HepG2 (cell line): Measurements from ENCODE around the gene PKP4. TPM values are rescaled to one million over a fixed set of nuclear protein-coding genes. Genes with fewer than 3 reads are reported as not detected.
A peak's percentile ranks its signal among the peaks of the same experiment; 100 is the strongest.

ENCODE experiments used
- ATF3 ChIP-seq: sonication (generic); formaldehyde crosslinking; IDR thresholded peaks from 2 replicates; pipeline ENCODE4 v1.4.0; 2020; ENCODE audit warnings: missing genetic modification reagents
- CSRNP2 ChIP-seq: sonication (generic); formaldehyde crosslinking; conservative IDR thresholded peaks from 2 replicates; pipeline ENCODE4 v1.8.0; 2022; ENCODE audit warnings: low read depth, missing genetic modification reagents
- MLLT10 ChIP-seq: sonication (generic); formaldehyde crosslinking; IDR thresholded peaks from 2 replicates; pipeline ENCODE4 v1.4.0; 2020; ENCODE audit warnings: missing genetic modification reagents
- NFYB ChIP-seq: sonication (generic); formaldehyde crosslinking; IDR thresholded peaks from 2 replicates; pipeline ENCODE4 v1.4.0; 2020; ENCODE audit warnings: missing genetic modification reagents
- ONECUT2 ChIP-seq: sonication (generic); formaldehyde crosslinking; IDR thresholded peaks from 2 replicates; pipeline ENCODE4 v1.4.0; 2020; ENCODE audit warnings: missing genetic modification reagents
- POLR2A ChIP-seq, 2 experiments: IDR thresholded peaks; 2 replicates each; pipeline ENCODE4 v1.6.1; 2011; ENCODE audit warnings: low read depth in 2 of 2, low read length in 2 of 2, mild to moderate bottlenecking in 1 of 2, moderate library complexity in 1 of 2; ENCODE audit not compliant: insufficient read depth in 1 of 2
- RFXANK ChIP-seq: IDR thresholded peaks from 2 replicates; pipeline ENCODE4 v1.6.1; 2016
- SALL2 ChIP-seq: sonication (generic); formaldehyde crosslinking; IDR thresholded peaks from 2 replicates; pipeline ENCODE4 v1.8.1; 2023; ENCODE audit warnings: mild to moderate bottlenecking, missing genetic modification reagents, inconsistent platforms
- ZBTB39 ChIP-seq: sonication (generic); formaldehyde crosslinking; IDR thresholded peaks from 2 replicates; pipeline ENCODE4 v1.5.0; 2020; ENCODE audit warnings: missing genetic modification reagents
- ZNF136 ChIP-seq: sonication (generic); formaldehyde crosslinking; IDR thresholded peaks from 2 replicates; pipeline ENCODE4 v1.8.1; 2022; ENCODE audit warnings: low read depth, mild to moderate bottlenecking, moderate library complexity, missing genetic modification reagents
- ZNF232 ChIP-seq: sonication (generic); formaldehyde crosslinking; IDR thresholded peaks from 2 replicates; pipeline ENCODE4 v1.4.0; 2020; ENCODE audit warnings: missing genetic modification reagents, borderline replicate concordance
- ZNF263 ChIP-seq: sonication (generic); formaldehyde crosslinking; IDR thresholded peaks from 2 replicates; pipeline ENCODE4 v1.4.0; 2020; ENCODE audit warnings: missing genetic modification reagents
- ZNF451 ChIP-seq: sonication (generic); formaldehyde crosslinking; IDR thresholded peaks from 2 replicates; pipeline ENCODE4 v1.5.0; 2020; ENCODE audit warnings: mild to moderate bottlenecking, missing genetic modification reagents
- polyA plus RNA-seq, 8 experiments: library from polyadenylated mRNA; depleted of rRNA in 3 of 8; stranded (reverse) in 7 of 8; unstranded in 1 of 8; fragments of >200 nt; fragmentation: Illumina TruSeq in 4 of 8; extraction: Trizol in 4 of 8; gene quantifications; 2 replicates each; pipeline versions ENCODE4 v1.2.1 to v1.2.3, GENCODE V29; 2011 to 2016; ENCODE audit warnings: low read depth in 4 of 8, missing spikeins in 1 of 8, mixed read lengths in 1 of 8; ENCODE audit not compliant: insufficient read depth in 1 of 8
- total RNA-seq, 5 experiments: library from RNA; depleted of rRNA; stranded (reverse); fragments of >200 nt; fragmentation: Illumina TruSeq; extraction: Trizol; gene quantifications; 2 replicates each; pipeline ENCODE4 v1.2.3, GENCODE V29; 2016; ENCODE audit warnings: low read depth in 1 of 5
- TF ChIP-seq, protein P1 (sequence below): IDR thresholded peaks from 2 replicates; pipeline ENCODE4 v1.6.1; 2012; ENCODE audit warnings: low read depth, low read length, improper control_type of control experiment
- TF ChIP-seq, protein P2 (sequence below), 2 experiments: sonication (generic) in 1 of 2; formaldehyde crosslinking in 1 of 2; IDR thresholded peaks; 2 replicates each; pipeline versions ENCODE4 v1.5.1 to v1.6.1; 2011 to 2020; ENCODE audit warnings: borderline replicate concordance in 1 of 2, low read depth in 1 of 2, low read length in 1 of 2, mild to moderate bottlenecking in 1 of 2, missing genetic modification reagents in 1 of 2, moderate library complexity in 1 of 2

PKP4 gene
- total and polyA plus RNA-seq, 2 of the 13 experiments (the other 11 are each of a cell fraction or from before 2014, with no cell fraction given), result 80.9 to 90.5 TPM

DNA sequence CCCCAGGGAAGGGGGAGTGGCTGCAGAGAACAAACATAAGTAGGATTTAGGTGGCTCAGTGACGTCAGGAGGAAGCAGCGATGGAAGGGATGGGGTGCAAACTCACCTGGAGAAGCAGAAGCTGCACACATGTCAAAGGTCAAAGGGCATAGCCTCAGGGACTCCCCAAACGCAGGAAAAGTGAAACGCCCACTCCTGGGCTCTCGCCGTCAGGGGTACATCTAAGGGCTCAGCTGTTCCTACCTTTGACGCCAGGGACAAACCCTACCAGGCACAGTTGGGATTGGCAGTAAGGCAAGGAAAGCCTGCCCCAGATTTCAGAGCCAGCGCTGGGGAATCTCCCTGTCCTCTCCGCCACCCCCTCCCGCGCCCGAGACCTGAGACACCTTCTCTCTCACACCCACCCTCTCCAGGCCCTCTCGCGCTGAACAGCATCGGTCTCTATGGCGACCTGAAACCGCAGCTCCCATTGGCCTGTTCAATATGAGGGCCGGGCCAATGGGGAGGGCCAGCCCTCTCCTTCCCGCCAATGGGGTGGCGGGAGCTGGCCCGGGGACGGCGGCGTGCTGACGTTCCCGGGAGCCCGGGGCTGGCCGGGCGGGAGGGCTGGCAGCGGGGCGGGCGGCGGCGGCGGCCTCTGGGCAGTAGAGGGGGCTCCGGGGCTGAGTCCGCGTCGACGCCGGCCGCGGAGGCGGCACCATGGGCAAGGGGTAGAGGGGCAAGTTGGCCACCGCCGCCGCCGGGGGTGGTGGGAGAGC is at the start of gene PKP4, which contains the start of gene CCDC148 (continued):
- TF ChIP-seq ZNF263 (CRISPR knock-in tag) (no peak), ATF3 (CRISPR knock-in tag) (no peak), NFYB (CRISPR knock-in tag) (peak; percentile 90), RFXANK (CRISPR knock-in tag) (0 out of 2 replicates have a peak, but pooled peaks have one; percentile 29), POLR2A (IDR thresholded peaks at IDR 0.05; ENCODE audit: insufficient read depth in 1 of 2, low read depth in 2 of 2, low read length in 2 of 2) (peak in 1 of 2 experiments; percentile 50; a peak in 1 of 4 replicates), MLLT10 (no peak), ZNF451 (no peak), ZNF232 (CRISPR knock-in tag) (no peak), SALL2 (CRISPR knock-in tag) (no peak), CSRNP2 (CRISPR knock-in tag) (no peak), ZBTB39 (CRISPR knock-in tag) (no peak), ONECUT2 (CRISPR knock-in tag) (no peak), ZNF136 (no peak)
- TF ChIP-seq, protein P1, sequence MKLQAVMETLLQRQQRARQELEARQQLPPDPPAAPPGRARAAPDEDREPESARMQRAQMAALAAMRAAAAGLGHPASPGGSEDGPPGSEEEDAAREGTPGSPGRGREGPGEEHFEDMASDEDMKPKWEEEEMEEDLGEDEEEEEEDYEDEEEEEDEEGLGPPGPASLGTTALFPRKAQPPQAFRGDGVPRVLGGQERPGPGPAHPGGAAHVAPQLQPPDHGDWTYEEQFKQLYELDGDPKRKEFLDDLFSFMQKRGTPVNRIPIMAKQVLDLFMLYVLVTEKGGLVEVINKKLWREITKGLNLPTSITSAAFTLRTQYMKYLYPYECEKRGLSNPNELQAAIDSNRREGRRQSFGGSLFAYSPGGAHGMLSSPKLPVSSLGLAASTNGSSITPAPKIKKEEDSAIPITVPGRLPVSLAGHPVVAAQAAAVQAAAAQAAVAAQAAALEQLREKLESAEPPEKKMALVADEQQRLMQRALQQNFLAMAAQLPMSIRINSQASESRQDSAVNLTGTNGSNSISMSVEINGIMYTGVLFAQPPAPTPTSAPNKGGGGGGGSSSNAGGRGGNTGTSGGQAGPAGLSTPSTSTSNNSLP, result no peak
- TF ChIP-seq, protein P2, sequence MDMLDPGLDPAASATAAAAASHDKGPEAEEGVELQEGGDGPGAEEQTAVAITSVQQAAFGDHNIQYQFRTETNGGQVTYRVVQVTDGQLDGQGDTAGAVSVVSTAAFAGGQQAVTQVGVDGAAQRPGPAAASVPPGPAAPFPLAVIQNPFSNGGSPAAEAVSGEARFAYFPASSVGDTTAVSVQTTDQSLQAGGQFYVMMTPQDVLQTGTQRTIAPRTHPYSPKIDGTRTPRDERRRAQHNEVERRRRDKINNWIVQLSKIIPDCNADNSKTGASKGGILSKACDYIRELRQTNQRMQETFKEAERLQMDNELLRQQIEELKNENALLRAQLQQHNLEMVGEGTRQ (IDR thresholded peaks at IDR 0.05; ENCODE audit: low read depth, low read length), result no peak
- TF ChIP-seq, protein P2 (CRISPR knock-in tag; IDR thresholded peaks at IDR 0.05; ENCODE audit: borderline replicate concordance), result no peak
